ENCODE results near the gene ATXN10. TPM values are rescaled to one million over a fixed set of nuclear protein-coding genes. Genes with fewer than 3 reads are reported as not detected.

The ATXN10 gene
- total and polyA plus RNA-seq, 2 experiments from 2014 or later, result 99.0 to 163 TPM

- Histone ChIP-seq H3K4me3 (no peak overlapping the region), H2AFZ (no peak overlapping the region), H3K79me2 (replicated peaks; ENCODE audit: insufficient read depth) (peaks cover 20% of the 10 kb centered on the region; the same call in 1 of the 2 replicates), H3K4me2 (no peak overlapping the region), H3K27me3 (ENCODE audit: insufficient read depth) (no peaks in the 10 kb centered on the region), H4K20me1 (replicated peaks; ENCODE audit: insufficient read depth) (peaks cover 21% of the 10 kb centered on the region), H3K36me3 (ENCODE audit: insufficient read depth) (no peaks in the 10 kb centered on the region), H3K4me1 (ENCODE audit: insufficient read depth) (peaks cover 25% of the 10 kb centered on the region), H3F3A (replicated peaks; ENCODE audit: low read depth) (no peaks in the 10 kb centered on the region), H3K9me2 (ENCODE audit: insufficient read depth) (no peaks in the 10 kb centered on the region), H3K27ac (ENCODE audit: low read depth) (no peak overlapping the region)
- TF ChIP-seq EZH2 (IDR thresholded peaks at IDR 0.05; ENCODE audit: low read depth, unreplicated experiment), result no peak
- TF ChIP-seq STAT1 (IDR thresholded peaks at IDR 0.05; ENCODE audit: unreplicated experiment), result no peak
- no peak for TF ChIP-seq NANOG (IDR thresholded peaks at IDR 0.05; ENCODE audit: borderline replicate concordance)
- TF ChIP-seq EZH2phosphoT487 (IDR thresholded peaks at IDR 0.05; ENCODE audit: unreplicated experiment), result no peak
- no peak for TF ChIP-seq ZNF331 (CRISPR knock-in tag; IDR thresholded peaks at IDR 0.05; ENCODE audit: low read depth)
- H3K27me3 Mint-ChIP-seq (ENCODE audit: insufficient read depth, low read depth, poor library complexity), result peaks cover 2% of the 10 kb centered on the region
- DNase-seq (ENCODE audit: low spot score) (no peak), ATAC-seq (no peak)
- peaks cover 18% of the 10 kb centered on the region; the same call in 2 of the 3 replicates for H3K36me3 Mint-ChIP-seq (ENCODE audit: low read depth)
- no peaks in the 10 kb centered on the region for H3K9me3 Mint-ChIP-seq
- H3K4me1 Mint-ChIP-seq, result peaks cover 24% of the 10 kb centered on the region
- no peak overlapping the region for H3K27ac Mint-ChIP-seq
- H3K4me3 Mint-ChIP-seq, result no peak overlapping the region
These were observed 86.3 kb downstream of the ATXN10 start for GRCh38 chr22:45757936-45758335.

- H3K4me1 Mint-ChIP-seq, result peaks cover 29% of the 10 kb centered on the region
- no peak overlapping the region for H2AFZ ChIP-seq
- TF ChIP-seq EZH2 (IDR thresholded peaks at IDR 0.05; ENCODE audit: low read depth, unreplicated experiment) (no peak), REST (IDR thresholded peaks at IDR 0.05; ENCODE audit: unreplicated experiment) (no peak), NANOG (IDR thresholded peaks at IDR 0.05; ENCODE audit: borderline replicate concordance) (no peak), ZNF462 (CRISPR knock-in tag; IDR thresholded peaks at IDR 0.05) (no peak), STAT1 (IDR thresholded peaks at IDR 0.05; ENCODE audit: unreplicated experiment) (no peak), ZNF114 (CRISPR knock-in tag; IDR thresholded peaks at IDR 0.05) (no peak), POLR2AphosphoS5 (IDR thresholded peaks at IDR 0.05; ENCODE audit: low read depth) (no peak), JUNB (IDR thresholded peaks at IDR 0.05; ENCODE audit: unreplicated experiment) (no peak), CTCF (conservative IDR thresholded peaks at IDR 0.05; ENCODE audit: low read depth in 2 of 2) (no peak)
These were observed 87.0 kb downstream of the ATXN10 start for GRCh38 chr22:45758603-45759002.

More at GRCh38 chr22:45758603-45759002, 87.0 kb downstream of the ATXN10 start:
- no peak overlapping the region for H3K27ac ChIP-seq (ENCODE audit: low read depth)
- no peaks in the 10 kb centered on the region for H3K9me2 ChIP-seq (ENCODE audit: insufficient read depth)
- no peak for DNase-seq (ENCODE audit: low spot score)
- Mint-ChIP-seq H3K27me3 (ENCODE audit: insufficient read depth, low read depth, poor library complexity) (peaks cover 2% of the 10 kb centered on the region), H3K36me3 (ENCODE audit: low read depth) (peaks cover 18% of the 10 kb centered on the region; the same call in 2 of the 3 replicates), H3K9me3 (no peaks in the 10 kb centered on the region), H3K4me3 (no peak overlapping the region), H3K27ac (no peak overlapping the region)
- no peak overlapping the region for H3K4me2 ChIP-seq
- no peaks in the 10 kb centered on the region for H3F3A ChIP-seq (replicated peaks; ENCODE audit: low read depth)
- ATAC-seq, result no peak
- no peaks in the 10 kb centered on the region for H3K27me3 ChIP-seq (ENCODE audit: insufficient read depth)
- peaks cover 20% of the 10 kb centered on the region; the same call in 1 of the 2 replicates for H3K79me2 ChIP-seq (replicated peaks; ENCODE audit: insufficient read depth)
- peaks cover 29% of the 10 kb centered on the region for H3K4me1 ChIP-seq (ENCODE audit: insufficient read depth)
- no peak overlapping the region for H3K4me3 ChIP-seq
- H3K36me3 ChIP-seq (ENCODE audit: insufficient read depth), result no peaks in the 10 kb centered on the region
- peaks cover 21% of the 10 kb centered on the region for H4K20me1 ChIP-seq (replicated peaks; ENCODE audit: insufficient read depth)

All from GM23338 (cell line).